Panc1 (cell line): ENCODE measurements around the gene RPRD1B. TPM values are rescaled to one million over a fixed set of nuclear protein-coding genes. Genes with fewer than 3 reads are reported as not detected.

ENCODE experiments used
- ATAC-seq: fragments of 200-7000 bp; cut with Tn5 transposase; 2 replicates; pipeline ENCODE4 v1.9.1; 2020; ENCODE audit warnings: mild to moderate bottlenecking, moderate library complexity
- BruUV-seq: library from RNA; stranded (reverse); fragments of 400-500 nt; replicated peaks from 2 replicates; lab custom pipeline; 2021; lab: Mats Ljungman, UMichigan
- CTCF ChIA-PET: fragments of 300-600 bp; sonication (Branson Sonifier 250); formaldehyde crosslinking; loops from one replicate; lab custom pipeline; 2022; ENCODE audit warnings: antibody characterized with exemption; lab: Charles Lee
- POLR2A ChIA-PET: fragments of 300-600 bp; sonication (Branson Sonifier 250); formaldehyde crosslinking; loops from one replicate; lab custom pipeline; 2022; ENCODE audit warnings: antibody characterized with exemption; lab: Charles Lee
- DNase-seq: peaks from one replicate; pipeline ENCODE4 v3.0.0-alpha.2; 2010; ENCODE audit warnings: low read depth, low spot score
- H3K27ac ChIP-seq: 2 replicates; pipeline ENCODE4 v1.5.1; 2011; ENCODE audit warnings: mild to moderate bottlenecking, low read length, inconsistent platforms
- H3K27me3 ChIP-seq: fragments of 200-500 bp; sonication (Bioruptor generic); 2 replicates; pipeline ENCODE4 v1.6.0; 2014; ENCODE audit warnings: low read length, inconsistent platforms; ENCODE audit not compliant: control insufficient read depth, insufficient read depth
- H3K36me3 ChIP-seq: fragments of 200-500 bp; sonication (Bioruptor generic); 2 replicates; pipeline ENCODE4 v1.5.1; 2014; ENCODE audit warnings: inconsistent platforms, mild to moderate bottlenecking, low read length, moderate library complexity; ENCODE audit not compliant: control insufficient read depth, insufficient read depth
- H3K4me1 ChIP-seq: 2 replicates; pipeline ENCODE4 v1.5.1; 2011; ENCODE audit warnings: inconsistent platforms, mild to moderate bottlenecking, low read length, moderate library complexity; ENCODE audit not compliant: control insufficient read depth, insufficient read depth
- H3K4me3 ChIP-seq, 2 experiments: 2 replicates each; pipeline ENCODE4 v1.5.1; 2011 to 2012; ENCODE audit warnings: low read depth in 2 of 2, low read length in 2 of 2, mild to moderate bottlenecking in 2 of 2, inconsistent platforms in 1 of 2, moderate library complexity in 1 of 2
- H3K9me3 ChIP-seq: fragments of 200-500 bp; sonication (Bioruptor generic); 2 replicates; pipeline ENCODE4 v1.5.1; 2014; ENCODE audit warnings: low read depth, mild to moderate bottlenecking, inconsistent platforms, low read length, moderate library complexity; ENCODE audit not compliant: control insufficient read depth, insufficient read depth
- CTCF ChIP-seq: fragments of 450-650 bp; IDR thresholded peaks from 2 replicates; pipeline ENCODE4 v1.5.1; 2017; ENCODE audit warnings: mild to moderate bottlenecking
- POLR2AphosphoS5 ChIP-seq: IDR thresholded peaks from 2 replicates; pipeline ENCODE4 v1.6.1; 2012; ENCODE audit warnings: mild to moderate bottlenecking, low read depth, low read length, moderate library complexity
- REST ChIP-seq, 2 experiments: IDR thresholded peaks; 2 replicates each; pipeline ENCODE4 v1.6.1; 2011 to 2012; ENCODE audit warnings: low read depth in 2 of 2, control low read depth in 1 of 2, low read length in 1 of 2, mild to moderate bottlenecking in 1 of 2, moderate library complexity in 1 of 2; ENCODE audit not compliant: insufficient read depth in 1 of 2
- SIN3A ChIP-seq: IDR thresholded peaks from 2 replicates; pipeline ENCODE4 v1.6.1; 2012; ENCODE audit warnings: low read depth, mild to moderate bottlenecking, low read length, moderate library complexity, borderline replicate concordance; ENCODE audit not compliant: insufficient read depth
- TCF7L2 ChIP-seq: IDR thresholded peaks from 2 replicates; pipeline ENCODE4 v1.6.1; 2011; ENCODE audit warnings: mild to moderate bottlenecking, low read depth, low read length, inconsistent platforms
- in situ Hi-C: cut with HindIII; loops from 2 replicates; pipeline ENCODE4 v1.10.0; 2016; ENCODE audit warnings: low sequenced_read_pairs, low pct_unique_long_range_greater_than_20kb
- intact Hi-C: fragments of 100-400 bp; cut with micrococcal nuclease; formaldehyde crosslinking; loops from one replicate; pipeline ENCODE4 v1.10.0; 2022; ENCODE audit not compliant: unreplicated experiment
- total RNA-seq: library from RNA; stranded (reverse); gene quantifications from one replicate; pipeline ENCODE4 v1.2.1, GENCODE V29; 2021; ENCODE audit not compliant: unreplicated experiment

RPRD1B gene
- total RNA-seq, 1 experiment from 2014 or later = 33.6 TPM

GRCh38 chr20:38089500-38089899 is 56.0 kb downstream of the RPRD1B start:
- H3K9me3 ChIP-seq = no peaks in the 10 kb centered on the region
- no peak for TF ChIP-seq REST (IDR thresholded peaks at IDR 0.05; ENCODE audit: insufficient read depth in 1 of 2, low read depth in 2 of 2, low read length in 1 of 2)
- TF ChIP-seq TCF7L2 = no peak
- TF ChIP-seq CTCF = no peak
- no peak for TF ChIP-seq SIN3A
- no peak for TF ChIP-seq POLR2AphosphoS5
- BruUV-seq = no TSS peak
- H3K4me3 ChIP-seq = no peak overlapping the region
- no peak for ATAC-seq
- CTCF ChIA-PET = no interaction called here
- H3K27me3 ChIP-seq = no peaks in the 10 kb centered on the region
- peaks cover 7% of the 10 kb centered on the region for H3K36me3 ChIP-seq
- H3K4me1 ChIP-seq = peaks cover 6% of the 10 kb centered on the region; the same call in 1 of the 2 replicates
- H3K27ac ChIP-seq = no peak overlapping the region
- no peak for DNase-seq
- in situ Hi-C loops = no loop called here
- POLR2A ChIA-PET = no interaction called here
- intact Hi-C loops = no loop called here

DNA sequence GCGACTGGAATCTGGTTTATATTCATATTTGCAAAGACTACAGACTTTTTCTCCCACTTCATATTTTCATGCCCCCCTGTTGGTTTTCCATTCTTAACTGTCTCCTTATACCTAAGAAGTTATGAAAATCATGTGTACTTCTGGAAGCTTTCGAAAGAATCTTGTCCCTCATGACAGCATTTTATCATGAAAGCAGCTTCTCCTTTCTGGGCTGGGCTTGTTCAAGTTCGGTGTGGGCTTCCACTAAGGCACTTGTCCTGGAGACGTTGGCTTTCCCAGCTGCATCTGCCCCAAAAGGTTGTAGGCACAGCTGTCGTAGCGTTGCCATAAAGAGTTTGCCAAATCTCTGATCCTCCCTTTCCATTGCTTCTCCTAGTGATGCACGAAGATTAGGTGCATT is 56.5 kb downstream of the RPRD1B start:
- intact Hi-C loops (no loop called here), in situ Hi-C loops (no loop called here)
- POLR2A ChIA-PET = no interaction called here
- H3K4me3 ChIP-seq = no peak overlapping the region
- CTCF ChIA-PET = no interaction called here
- no peak overlapping the region for H3K27ac ChIP-seq
- TF ChIP-seq POLR2AphosphoS5 (no peak), CTCF (no peak)
- peaks cover 7% of the 10 kb centered on the region for H3K4me1 ChIP-seq
- ATAC-seq (no peak), DNase-seq (no peak)
- no peaks in the 10 kb centered on the region for H3K27me3 ChIP-seq
- BruUV-seq = no TSS peak
- peaks cover 7% of the 10 kb centered on the region for H3K36me3 ChIP-seq
- H3K9me3 ChIP-seq = no peaks in the 10 kb centered on the region
